Effector memory CD4-positive, alpha-beta T cell (primary cell): ENCODE data around the gene PRSS22.

Source experiments
- DNase-seq, 3 donors: peaks; one replicate each; pipeline ENCODE4 v3.0.0-alpha.2; 2020
- H3K27ac ChIP-seq: 2 replicates; pipeline ENCODE4 v1.7.0; 2013; ENCODE audit warnings: mild to moderate bottlenecking, low read length, moderate library complexity; ENCODE audit not compliant: insufficient read depth, poor library complexity, severe bottlenecking
- H3K27me3 ChIP-seq: replicated peaks from 2 replicates; pipeline ENCODE4 v1.7.0; 2013; ENCODE audit warnings: mild to moderate bottlenecking, low read length; ENCODE audit not compliant: insufficient read depth, control insufficient read depth, poor library complexity, severe bottlenecking
- H3K36me3 ChIP-seq: 2 replicates; pipeline ENCODE4 v1.7.0; 2013; ENCODE audit warnings: mild to moderate bottlenecking, low read length, moderate library complexity; ENCODE audit not compliant: control insufficient read depth, insufficient read depth
- H3K4me1 ChIP-seq: 2 replicates; pipeline ENCODE4 v1.7.0; 2013; ENCODE audit warnings: low read length, mild to moderate bottlenecking; ENCODE audit not compliant: control insufficient read depth, insufficient read depth, poor library complexity, severe bottlenecking
- H3K4me3 ChIP-seq: 2 replicates; pipeline ENCODE4 v1.7.0; 2013; ENCODE audit warnings: low read length, low read depth, mild to moderate bottlenecking; ENCODE audit not compliant: insufficient read depth, poor library complexity, severe bottlenecking
- H3K9me3 ChIP-seq: 2 replicates; pipeline ENCODE4 v1.7.0; 2013; ENCODE audit warnings: mild to moderate bottlenecking, low read length, moderate library complexity; ENCODE audit not compliant: control insufficient read depth

Gene PRSS22

GRCh38 chr16:2822496-2822895 lies 35.5 kb downstream of the PRSS22 start:
- Histone ChIP-seq H3K4me1 (no peaks in the 10 kb centered on the region), H3K27me3 (peaks cover 3% of the 10 kb centered on the region), H3K9me3 (no peaks in the 10 kb centered on the region), H3K4me3 (no peak overlapping the region), H3K27ac (no peak overlapping the region), H3K36me3 (no peaks in the 10 kb centered on the region)
- no peak for DNase-seq

- H3K27me3 ChIP-seq, result peaks cover 3% of the 10 kb centered on the region
- no peaks in the 10 kb centered on the region for H3K9me3 ChIP-seq
- no peak overlapping the region for H3K27ac ChIP-seq
- H3K4me3 ChIP-seq, result no peak overlapping the region
- H3K36me3 ChIP-seq, result no peaks in the 10 kb centered on the region
- DNase-seq, result no peak
- no peaks in the 10 kb centered on the region for H3K4me1 ChIP-seq
Observed at GRCh38 chr16:2822158-2822495, 35.8 kb downstream of the PRSS22 start.

GRCh38 chr16:2821487-2822157 lies 36.3 kb downstream of the PRSS22 start:
- no peak overlapping the region for H3K4me3 ChIP-seq
- no peaks in the 10 kb centered on the region for H3K4me1 ChIP-seq
- peaks cover 3% of the 10 kb centered on the region for H3K27me3 ChIP-seq
- no peak for DNase-seq
- no peaks in the 10 kb centered on the region for H3K36me3 ChIP-seq
- H3K27ac ChIP-seq, result no peak overlapping the region
- H3K9me3 ChIP-seq, result no peaks in the 10 kb centered on the region

- Histone ChIP-seq H3K4me3 (no peak overlapping the region), H3K4me1 (no peaks in the 10 kb centered on the region), H3K27ac (no peak overlapping the region), H3K27me3 (peaks cover 3% of the 10 kb centered on the region), H3K9me3 (no peaks in the 10 kb centered on the region), H3K36me3 (no peaks in the 10 kb centered on the region)
- no peak for DNase-seq
Observed at GRCh38 chr16:2820836-2821486, 37.0 kb downstream of the PRSS22 start.

GRCh38 chr16:2819939-2820835 lies 37.8 kb downstream of the PRSS22 start:
- DNase-seq, result no peak
- Histone ChIP-seq H3K9me3 (no peaks in the 10 kb centered on the region), H3K36me3 (no peaks in the 10 kb centered on the region), H3K4me1 (no peaks in the 10 kb centered on the region), H3K27ac (no peak overlapping the region), H3K4me3 (no peak overlapping the region), H3K27me3 (peaks cover 3% of the 10 kb centered on the region)

GRCh38 chr16:2819179-2819938 lies 38.6 kb downstream of the PRSS22 start:
- no peaks in the 10 kb centered on the region for H3K4me1 ChIP-seq
- no peaks in the 10 kb centered on the region for H3K9me3 ChIP-seq
- H3K27me3 ChIP-seq, result peaks cover 3% of the 10 kb centered on the region
- no peak for DNase-seq
- H3K27ac ChIP-seq, result no peak overlapping the region
- no peaks in the 10 kb centered on the region for H3K36me3 ChIP-seq
- H3K4me3 ChIP-seq, result no peak overlapping the region

GRCh38 chr16:2818272-2818876 lies 39.6 kb downstream of the PRSS22 start:
- H3K4me3 ChIP-seq, result no peak overlapping the region
- no peaks in the 10 kb centered on the region for H3K4me1 ChIP-seq
- DNase-seq, result no peak
- H3K36me3 ChIP-seq, result no peaks in the 10 kb centered on the region
- no peak overlapping the region for H3K27ac ChIP-seq
- no peaks in the 10 kb centered on the region for H3K9me3 ChIP-seq
- H3K27me3 ChIP-seq, result peaks cover 3% of the 10 kb centered on the region

- Histone ChIP-seq H3K4me1 (no peaks in the 10 kb centered on the region), H3K27me3 (peaks cover 3% of the 10 kb centered on the region), H3K36me3 (no peaks in the 10 kb centered on the region), H3K9me3 (no peaks in the 10 kb centered on the region), H3K27ac (no peak overlapping the region), H3K4me3 (no peak overlapping the region)
- DNase-seq, result no peak
Observed at GRCh38 chr16:2817340-2818271, 40.4 kb downstream of the PRSS22 start.
